Activated T-helper 1 cell treated with anti-CD3 and anti-CD28 coated beads, Interleukin-12 subunit alpha, Interleukin-12 subunit beta, Interleukin-2, Interleukin-4 antibody, amounts not matched to agents 30 ng/mL and 10 ng/mL and 1 ng/mL, durations not matched to agents 14 hours and 24 hours and 36 hours (primary cell): ENCODE data around the gene FRMD4A. TPM values are rescaled to one million over a fixed set of nuclear protein-coding genes. Genes with fewer than 3 reads are reported as not detected.

ENCODE experiments used
- DNase-seq: peaks from one replicate; pipeline ENCODE4 v3.0.0; 2021; ENCODE audit warnings: low spot score
- H3K27ac Mint-ChIP-seq: one replicate; pipeline ENCODE4 v1.8.0; 2021; ENCODE audit warnings: mild to moderate bottlenecking, mixed read lengths
- H3K27me3 Mint-ChIP-seq: one replicate; pipeline ENCODE4 v1.8.0; 2022; ENCODE audit warnings: mild to moderate bottlenecking, moderate library complexity, mixed read lengths; ENCODE audit not compliant: insufficient read depth
- H3K36me3 Mint-ChIP-seq: one replicate; pipeline ENCODE4 v1.8.0; 2021; ENCODE audit warnings: low read depth, mixed read lengths
- H3K4me1 Mint-ChIP-seq: one replicate; pipeline ENCODE4 v1.8.0; 2021; ENCODE audit warnings: low read depth, mixed read lengths
- H3K4me3 Mint-ChIP-seq: one replicate; pipeline ENCODE4 v1.8.0; 2021; ENCODE audit warnings: mild to moderate bottlenecking, moderate library complexity, mixed read lengths
- H3K9me3 Mint-ChIP-seq: one replicate; pipeline ENCODE4 v1.8.0; 2021; ENCODE audit warnings: mixed read lengths
- intact Hi-C: fragments of 100-400 bp; cut with micrococcal nuclease; formaldehyde crosslinking; loops from one replicate; pipeline ENCODE4 v1.15.1; 2024
- total RNA-seq: library from RNA; stranded (reverse); gene quantifications from 2 replicates; pipeline ENCODE4 v1.2.3, GENCODE V29; 2022

FRMD4A gene
- total RNA-seq, 1 donor from 2014 or later, result 0.31 TPM

GRCh38 chr10:14111208-14111607 is 219.5 kb downstream of the FRMD4A start:
- Mint-ChIP-seq H3K36me3 (no peaks in the 10 kb centered on the region), H3K9me3 (peaks cover 5% of the 10 kb centered on the region), H3K4me1 (no peaks in the 10 kb centered on the region), H3K27ac (no peak overlapping the region), H3K27me3 (peaks cover 6% of the 10 kb centered on the region), H3K4me3 (no peak overlapping the region)
- DNase-seq, result no peak
- intact Hi-C loops, result no loop called here

GRCh38 chr10:14106828-14107227 is 223.9 kb downstream of the FRMD4A start:
- Mint-ChIP-seq H3K27me3 (peaks cover 2% of the 10 kb centered on the region), H3K27ac (no peak overlapping the region), H3K4me1 (no peaks in the 10 kb centered on the region), H3K9me3 (peaks cover 10% of the 10 kb centered on the region), H3K4me3 (no peak overlapping the region), H3K36me3 (no peaks in the 10 kb centered on the region)
- intact Hi-C loops, result no loop called here
- no peak for DNase-seq

GRCh38 chr10:14102056-14102455 is 228.7 kb downstream of the FRMD4A start:
- Mint-ChIP-seq H3K4me3 (no peak overlapping the region), H3K27me3 (no peaks in the 10 kb centered on the region), H3K4me1 (no peaks in the 10 kb centered on the region), H3K9me3 (peaks cover 10% of the 10 kb centered on the region), H3K36me3 (no peaks in the 10 kb centered on the region), H3K27ac (no peak overlapping the region)
- no peak for DNase-seq
- intact Hi-C loops, result no loop called here

GRCh38 chr10:14099885-14100284 is 230.8 kb downstream of the FRMD4A start:
- intact Hi-C loops, result no loop called here
- Mint-ChIP-seq H3K4me3 (no peak overlapping the region), H3K36me3 (no peaks in the 10 kb centered on the region), H3K27ac (no peak overlapping the region), H3K27me3 (no peaks in the 10 kb centered on the region), H3K9me3 (no peaks in the 10 kb centered on the region), H3K4me1 (no peaks in the 10 kb centered on the region)
- no peak for DNase-seq

- Mint-ChIP-seq H3K9me3 (no peaks in the 10 kb centered on the region), H3K27ac (no peak overlapping the region), H3K4me1 (no peaks in the 10 kb centered on the region), H3K36me3 (no peaks in the 10 kb centered on the region), H3K27me3 (no peaks in the 10 kb centered on the region), H3K4me3 (no peak overlapping the region)
- intact Hi-C loops, result no loop called here
- no peak for DNase-seq
These were observed 236.8 kb downstream of the FRMD4A start for GRCh38 chr10:14093730-14094484.

GRCh38 chr10:14092799-14093198 is 237.9 kb downstream of the FRMD4A start:
- intact Hi-C loops, result no loop called here
- H3K4me3 Mint-ChIP-seq, result no peak overlapping the region
- no peaks in the 10 kb centered on the region for H3K27me3 Mint-ChIP-seq
- H3K27ac Mint-ChIP-seq, result no peak overlapping the region
- no peak for DNase-seq
- no peaks in the 10 kb centered on the region for H3K9me3 Mint-ChIP-seq
- H3K4me1 Mint-ChIP-seq, result no peaks in the 10 kb centered on the region
- H3K36me3 Mint-ChIP-seq, result no peaks in the 10 kb centered on the region

GRCh38 chr10:14089556-14090292 is 241.0 kb downstream of the FRMD4A start:
- intact Hi-C loops, result no loop called here
- H3K9me3 Mint-ChIP-seq, result no peaks in the 10 kb centered on the region
- H3K4me1 Mint-ChIP-seq, result no peaks in the 10 kb centered on the region

GRCh38 chr10:14087566-14087965 is 243.2 kb downstream of the FRMD4A start:
- intact Hi-C loops, result no loop called here
- H3K4me3 Mint-ChIP-seq, result no peak overlapping the region
- no peaks in the 10 kb centered on the region for H3K4me1 Mint-ChIP-seq

More at GRCh38 chr10:14089556-14090292, 241.0 kb downstream of the FRMD4A start:
- H3K27me3 Mint-ChIP-seq, result no peaks in the 10 kb centered on the region
- H3K36me3 Mint-ChIP-seq, result no peaks in the 10 kb centered on the region
- H3K27ac Mint-ChIP-seq, result no peak overlapping the region
- no peak overlapping the region for H3K4me3 Mint-ChIP-seq
- no peak for DNase-seq

GRCh38 chr10:14086596-14086995 is 244.1 kb downstream of the FRMD4A start:
- Mint-ChIP-seq H3K36me3 (no peaks in the 10 kb centered on the region), H3K9me3 (no peaks in the 10 kb centered on the region), H3K27ac (no peak overlapping the region), H3K4me1 (no peaks in the 10 kb centered on the region), H3K27me3 (no peaks in the 10 kb centered on the region), H3K4me3 (no peak overlapping the region)
- no peak for DNase-seq
- intact Hi-C loops, result no loop called here

More at GRCh38 chr10:14087566-14087965, 243.2 kb downstream of the FRMD4A start:
- no peak for DNase-seq
- Mint-ChIP-seq H3K27ac (no peak overlapping the region), H3K9me3 (no peaks in the 10 kb centered on the region), H3K27me3 (no peaks in the 10 kb centered on the region), H3K36me3 (no peaks in the 10 kb centered on the region)

- H3K36me3 Mint-ChIP-seq, result no peaks in the 10 kb centered on the region
These were observed 245.8 kb downstream of the FRMD4A start for GRCh38 chr10:14084875-14085274.

GRCh38 chr10:14080795-14081194 is 249.9 kb downstream of the FRMD4A start:
- Mint-ChIP-seq H3K4me1 (no peaks in the 10 kb centered on the region), H3K27me3 (peaks cover 6% of the 10 kb centered on the region), H3K27ac (no peak overlapping the region), H3K4me3 (no peak overlapping the region), H3K36me3 (no peaks in the 10 kb centered on the region), H3K9me3 (peaks cover 3% of the 10 kb centered on the region)
- DNase-seq, result no peak
- intact Hi-C loops, result no loop called here

More at GRCh38 chr10:14084875-14085274, 245.8 kb downstream of the FRMD4A start:
- H3K27me3 Mint-ChIP-seq, result peaks cover 1% of the 10 kb centered on the region
- no peak overlapping the region for H3K27ac Mint-ChIP-seq
- H3K9me3 Mint-ChIP-seq, result no peaks in the 10 kb centered on the region
- no peak overlapping the region for H3K4me3 Mint-ChIP-seq
- no peak for DNase-seq
- intact Hi-C loops, result no loop called here
- no peaks in the 10 kb centered on the region for H3K4me1 Mint-ChIP-seq

GRCh38 chr10:14077430-14077829 is 253.3 kb downstream of the FRMD4A start:
- H3K36me3 Mint-ChIP-seq, result no peaks in the 10 kb centered on the region
- no peak for DNase-seq
- H3K4me3 Mint-ChIP-seq, result no peak overlapping the region
- intact Hi-C loops, result no loop called here
- no peak overlapping the region for H3K27ac Mint-ChIP-seq
- H3K9me3 Mint-ChIP-seq, result peaks cover 3% of the 10 kb centered on the region
- peaks cover 6% of the 10 kb centered on the region for H3K27me3 Mint-ChIP-seq
- H3K4me1 Mint-ChIP-seq, result no peaks in the 10 kb centered on the region

- DNase-seq, result no peak
- peaks cover 15% of the 10 kb centered on the region for H3K27me3 Mint-ChIP-seq
- H3K4me1 Mint-ChIP-seq, result no peaks in the 10 kb centered on the region
- H3K4me3 Mint-ChIP-seq, result no peak overlapping the region
- H3K36me3 Mint-ChIP-seq, result no peaks in the 10 kb centered on the region
- no peak overlapping the region for H3K27ac Mint-ChIP-seq
- peaks cover 3% of the 10 kb centered on the region for H3K9me3 Mint-ChIP-seq
- intact Hi-C loops, result no loop called here
These were observed 256.5 kb downstream of the FRMD4A start for GRCh38 chr10:14074062-14074884.
